Stimulated activated CD4-positive, alpha-beta T cell treated with anti-CD3 and anti-CD28 coated beads, Interleukin-4, amount 100 ng/mL, for 24 hours (primary cell): Measurements from ENCODE around the gene TCN2.
A peak's percentile ranks its signal among the peaks of the same experiment; 100 is the strongest.
"Not testable (repeated sequence)": the region's sequence is repeated elsewhere in the genome, so short reads cannot be mapped to it uniquely, and the experiment has no call there.

Source experiments
- DNase-seq: peaks from one replicate; pipeline ENCODE4 v3.0.0-alpha.2; 2020

Gene TCN2

GRCh38 chr22:30580896-30581295 lies 26.1 kb upstream of the TCN2 start:
- no peak for DNase-seq

- no peak for DNase-seq
Measured at GRCh38 chr22:30582051-30582450, 24.9 kb upstream of the TCN2 start.

DNA sequence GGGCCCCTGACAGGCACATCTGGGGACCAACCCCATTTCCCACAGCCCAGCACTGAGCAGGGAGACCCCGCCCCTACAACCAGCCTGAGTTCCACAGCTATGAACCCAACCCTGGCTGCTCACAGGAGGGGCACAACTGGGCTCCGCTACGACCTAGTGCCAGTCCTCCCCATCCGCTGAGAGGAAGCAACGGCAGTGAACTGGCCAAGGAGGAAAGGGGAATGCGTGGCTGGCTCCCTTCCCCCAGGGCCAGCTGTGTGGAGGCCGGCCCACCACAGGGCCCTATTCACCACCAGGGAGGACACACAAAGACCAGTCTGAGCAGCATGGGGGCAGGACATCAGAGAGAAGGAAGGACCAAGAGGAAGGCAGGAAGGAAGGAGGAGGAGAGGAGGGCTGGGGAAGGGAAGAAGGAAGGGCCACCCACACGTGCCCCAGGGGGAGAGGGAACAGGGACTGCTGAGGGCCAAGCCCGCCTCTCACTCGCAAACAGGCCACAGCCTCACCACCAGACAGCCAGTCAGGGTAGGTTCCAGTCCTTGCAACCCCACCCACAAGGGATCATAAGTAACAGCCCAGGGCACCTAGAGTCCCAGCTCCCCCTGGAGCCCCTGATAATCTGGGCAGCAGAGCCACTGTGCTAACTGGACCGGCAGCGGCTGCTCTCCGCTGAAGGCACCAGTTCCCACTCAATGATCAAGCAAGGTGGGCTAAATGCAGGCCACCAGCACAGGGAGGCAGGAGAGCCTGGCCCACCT lies 24.0 kb upstream of the TCN2 start:
- no peak for DNase-seq

DNA sequence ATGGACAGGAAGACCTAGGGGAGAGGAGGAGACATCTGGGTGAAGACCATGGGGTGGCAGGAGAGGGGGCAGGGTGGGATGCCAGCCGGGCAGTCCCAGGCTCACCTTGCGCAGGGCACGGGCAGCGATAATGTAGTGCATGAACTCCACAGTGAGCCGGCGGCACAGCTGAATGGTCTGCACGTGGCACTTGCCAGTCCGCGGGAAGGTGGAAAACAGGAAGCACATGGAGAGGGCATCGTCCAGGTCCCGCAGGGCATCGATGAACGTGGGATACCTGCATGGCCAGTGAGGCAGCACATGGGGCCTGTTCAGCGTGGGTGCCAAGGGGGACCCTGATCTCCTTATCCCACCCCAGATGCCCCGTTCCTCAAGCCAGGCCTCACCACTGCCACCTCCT lies 22.5 kb upstream of the TCN2 start:
- DNase-seq, result no peak

GRCh38 chr22:30586414-30586813 lies 20.6 kb upstream of the TCN2 start:
- DNase-seq, result no peak

- no peak for DNase-seq
Measured at GRCh38 chr22:30591191-30591587, 15.8 kb upstream of the TCN2 start.

- DNase-seq, result peak; percentile 95
Measured at GRCh38 chr22:30591588-30592359, 15.2 kb upstream of the TCN2 start, which contains the start of gene PES1. Gene PES1 (minus strand): TSS chr22:30591910. CDS start chr22:30591833, 77 bp downstream.

DNA sequence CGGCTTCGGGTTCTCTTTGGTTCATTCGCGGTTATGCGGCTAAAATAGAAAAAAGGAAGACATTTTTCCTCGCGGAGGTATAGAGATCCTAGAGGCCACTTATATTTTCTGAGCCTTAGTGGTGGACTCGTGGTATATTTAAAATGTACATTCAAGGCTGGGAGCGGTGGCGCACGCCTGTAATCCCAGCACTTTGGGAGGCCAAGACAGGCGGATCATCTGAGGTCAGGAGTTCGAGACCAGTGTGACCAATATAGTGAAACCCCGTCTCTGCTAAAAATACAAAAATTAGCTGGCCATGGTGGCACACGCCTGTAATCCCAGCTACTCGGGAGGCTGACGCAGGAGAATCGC lies 14.6 kb upstream of the TCN2 start:
- DNase-seq, result not testable (repeated sequence)

DNA sequence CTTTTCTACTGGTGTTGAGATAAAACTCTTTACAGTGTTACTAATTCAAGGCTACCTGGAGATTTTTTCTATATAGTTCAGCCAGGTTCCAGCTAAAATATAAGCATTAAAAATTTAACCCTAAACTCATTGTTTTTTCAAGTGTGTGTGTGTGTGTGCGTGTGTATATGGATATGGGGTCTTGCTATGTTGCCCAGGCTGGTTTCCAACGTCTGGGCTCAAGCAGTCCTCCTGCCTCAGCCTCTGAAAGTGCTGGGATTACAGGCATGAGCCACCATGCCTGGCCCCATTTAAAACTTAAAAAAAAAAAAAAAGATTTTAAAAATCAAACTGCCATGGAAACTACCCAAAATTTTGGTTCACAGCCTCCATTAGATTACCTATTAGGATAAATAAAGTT lies 10.8 kb upstream of the TCN2 start:
- no peak for DNase-seq

DNA sequence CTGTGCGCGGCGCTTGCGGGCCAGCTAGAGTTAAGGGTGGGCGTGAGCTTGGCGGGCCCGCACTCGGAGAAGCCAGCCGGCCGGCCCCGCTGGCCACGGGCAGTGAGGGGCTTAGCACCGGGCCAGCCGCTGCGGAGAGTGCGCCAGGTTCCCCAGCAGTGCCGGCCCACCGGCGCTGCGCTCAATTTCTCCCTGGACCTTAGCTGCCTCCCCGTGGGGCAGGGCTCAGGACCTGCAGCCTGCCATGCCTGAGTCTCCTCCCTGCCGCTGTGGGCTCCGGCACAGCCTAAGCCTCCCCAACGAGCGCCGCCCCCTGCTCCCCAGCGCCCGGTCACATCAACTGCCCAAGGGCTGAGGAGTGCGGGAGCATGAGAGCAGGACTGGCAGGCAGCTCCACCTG lies 10.1 kb upstream of the TCN2 start:
- DNase-seq, result no peak

DNA sequence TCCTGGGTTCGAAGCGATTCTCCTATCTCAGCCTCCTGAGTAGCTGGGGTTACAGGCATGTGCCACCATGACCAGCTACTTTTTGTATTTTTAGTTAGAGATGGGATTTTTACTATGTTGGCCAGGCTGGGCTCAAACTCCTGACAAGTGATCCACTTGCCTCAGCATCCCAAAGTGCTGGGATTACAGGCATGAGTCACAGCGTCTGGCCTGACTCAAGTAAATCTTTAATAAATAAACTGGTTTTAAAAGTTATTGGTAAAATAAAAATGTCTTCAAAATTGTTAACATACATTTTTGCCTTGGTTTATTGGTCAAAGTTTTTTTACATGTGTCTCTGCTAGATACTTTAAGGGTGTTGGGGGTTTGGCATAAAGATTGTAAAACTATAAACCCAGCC lies 8.0 kb upstream of the TCN2 start:
- DNase-seq, result no peak

DNA sequence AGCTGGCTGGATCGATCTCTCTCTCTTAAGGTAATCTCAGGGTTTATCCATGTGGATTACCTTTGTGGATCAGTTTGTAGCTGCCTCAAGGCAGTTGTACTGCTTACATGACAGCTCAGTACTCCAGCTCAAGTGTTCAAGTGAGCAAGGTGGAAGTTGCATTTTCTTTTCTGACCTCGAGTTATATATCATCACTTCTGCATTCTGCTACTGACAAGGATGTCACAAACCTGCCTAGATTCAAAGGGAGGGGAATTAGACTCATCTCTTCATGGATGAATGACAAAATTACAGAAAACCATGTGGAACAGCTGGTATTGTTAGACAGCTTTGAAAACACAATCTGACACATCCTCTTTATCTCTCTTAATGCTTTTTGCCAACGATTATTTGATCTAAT lies 6.1 kb upstream of the TCN2 start:
- no peak for DNase-seq

GRCh38 chr22:30601464-30601863 lies 5.5 kb upstream of the TCN2 start:
- no peak for DNase-seq

GRCh38 chr22:30602049-30602448 lies 4.9 kb upstream of the TCN2 start:
- peak; percentile 14 for DNase-seq

DNA sequence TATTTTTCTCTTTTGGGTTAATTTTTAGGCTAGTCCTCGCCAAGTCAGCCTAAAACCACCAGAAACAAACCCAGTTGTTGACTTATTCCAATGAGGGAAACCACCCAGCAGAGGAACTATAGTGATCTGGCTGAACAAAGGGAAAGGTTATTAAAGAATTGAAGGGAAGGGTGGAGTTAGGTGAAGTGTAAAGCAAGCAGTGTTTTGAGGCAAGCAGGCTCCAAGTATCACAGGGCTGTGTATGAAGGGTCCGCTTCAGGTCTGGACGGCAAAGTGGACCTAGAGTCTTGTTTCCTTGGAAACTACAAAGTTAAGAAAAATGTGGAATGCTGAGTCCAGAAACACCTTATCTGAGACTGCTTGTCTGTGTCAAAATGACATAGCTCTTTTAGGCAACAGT lies 3.2 kb upstream of the TCN2 start:
- no peak for DNase-seq

DNA sequence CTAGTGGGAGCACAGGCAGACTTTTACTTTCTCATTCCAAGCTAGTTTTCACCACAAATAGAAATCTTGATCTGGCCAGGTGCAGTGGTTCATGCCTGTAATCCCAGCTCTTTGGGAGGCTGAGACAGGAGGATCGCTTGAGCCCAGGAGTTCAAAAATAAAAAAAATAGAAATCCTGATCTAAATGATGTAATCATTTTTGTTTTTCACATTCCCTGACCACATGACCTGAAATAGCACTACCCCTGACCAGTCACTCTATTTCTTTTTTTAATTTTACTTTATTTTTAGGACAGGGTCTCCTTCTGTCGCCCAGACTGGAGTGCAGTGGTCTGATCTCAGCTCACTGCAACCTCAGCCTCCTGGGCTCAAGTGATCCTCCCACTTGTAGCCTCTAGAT lies 2.3 kb upstream of the TCN2 start:
- DNase-seq, result no peak

GRCh38 chr22:30605449-30606110 lies 1.4 kb upstream of the TCN2 start:
- DNase-seq, result peak; percentile 40

GRCh38 chr22:30607300-30607930 lies 441 bp downstream of the TCN2 start:
- DNase-seq, result no peak

DNA sequence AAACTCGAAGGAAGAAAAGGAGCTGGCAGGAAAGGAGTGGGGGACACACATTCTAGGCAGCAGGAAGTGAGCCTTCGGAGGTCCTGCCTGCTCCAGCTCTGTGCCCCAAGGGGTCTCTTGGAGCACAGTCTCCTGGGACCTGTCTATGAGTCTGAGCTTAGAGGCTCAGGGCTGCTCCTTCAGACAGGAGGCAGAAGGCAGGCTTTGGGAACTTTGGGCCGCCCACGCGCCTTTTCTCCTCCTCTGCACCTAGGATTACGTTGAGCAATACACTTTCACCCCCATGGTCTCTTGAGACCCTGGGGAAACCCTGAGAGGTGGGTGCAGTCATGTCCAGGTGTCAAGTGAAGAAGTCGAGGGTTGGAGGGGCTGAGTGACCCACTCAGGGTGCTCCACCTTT lies 965 bp downstream of the TCN2 start:
- DNase-seq, result no peak

DNA sequence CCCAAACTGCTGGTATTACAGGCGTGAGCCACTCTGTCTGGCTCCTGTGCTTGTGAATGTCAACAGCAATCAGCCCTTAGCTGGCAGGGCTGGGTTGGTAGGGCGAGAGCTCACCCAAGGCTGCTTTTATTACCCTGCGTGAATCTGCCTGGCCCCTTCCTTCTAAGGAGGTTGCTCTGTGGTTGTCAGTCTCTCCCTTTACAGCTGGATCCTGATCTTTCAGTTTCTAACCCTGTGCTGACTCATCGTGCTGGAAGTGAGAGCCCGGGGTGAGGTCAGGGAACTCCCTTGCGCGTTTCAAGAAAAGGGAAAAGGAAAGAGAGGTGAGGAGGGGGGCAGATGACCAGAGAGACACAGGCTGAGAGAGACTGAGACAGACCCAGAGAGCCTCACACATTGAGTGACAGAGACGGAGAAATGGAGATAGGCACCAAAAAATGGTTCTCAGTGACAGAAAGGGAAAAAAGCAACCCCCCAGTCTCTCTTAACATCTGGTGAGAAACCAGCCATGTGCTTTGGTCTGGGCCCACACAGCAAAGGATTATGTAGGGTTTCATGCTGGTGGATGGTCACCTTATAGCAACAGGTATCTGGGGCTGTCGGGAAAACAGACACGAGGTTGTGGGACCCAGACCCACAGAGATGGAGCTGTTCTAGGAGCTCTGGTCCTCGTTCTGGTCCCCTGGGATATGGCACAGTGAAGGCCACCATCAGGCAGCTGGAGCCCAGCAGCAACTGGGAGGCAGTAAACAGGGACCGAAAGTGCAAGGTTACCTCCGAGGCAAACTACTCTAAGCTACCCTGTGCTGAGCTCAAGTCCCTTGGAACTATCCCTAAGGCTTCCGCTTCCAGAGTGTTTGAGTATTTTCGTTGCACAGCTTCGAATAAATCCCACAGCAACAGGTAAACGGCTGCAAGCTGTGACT lies 2.5 kb downstream of the TCN2 start:
- DNase-seq, result peak; percentile 26

- no peak for DNase-seq
Measured at GRCh38 chr22:30610299-30610698, 3.3 kb downstream of the TCN2 start.

- DNase-seq, result no peak
Measured at GRCh38 chr22:30611197-30611596, 4.2 kb downstream of the TCN2 start.
